GM23338 (cell line): ENCODE results near the gene PIAS1.

Experiments
- EZH2 ChIP-seq: fragments of 200-600 bp; sonication (generic); IDR thresholded peaks from one replicate; pipeline ENCODE4 v1.8.0; 2017; ENCODE audit warnings: antibody characterized with exemption, mild to moderate bottlenecking, low read depth; ENCODE audit not compliant: unreplicated experiment
- EZH2phosphoT487 ChIP-seq: fragments of 200-600 bp; sonication (generic); IDR thresholded peaks from one replicate; pipeline ENCODE4 v1.8.1; 2018; ENCODE audit warnings: antibody characterized with exemption; ENCODE audit not compliant: unreplicated experiment
- TF ChIP-seq, protein P1 (sequence below), 2 experiments: fragments of 200-600 bp in 1 of 2; sonication (generic) in 1 of 2; conservative IDR thresholded peaks; 2 replicates each; pipeline versions ENCODE4 v1.5.1 to v1.6.1; 2016 to 2017; ENCODE audit warnings: antibody characterized with exemption in 2 of 2, low read depth in 2 of 2, mild to moderate bottlenecking in 2 of 2, moderate library complexity in 1 of 2

GRCh38 chr15:68154923-68155559, 100.9 kb downstream of the PIAS1 start:
- no peak for TF ChIP-seq EZH2phosphoT487
- no peak for TF ChIP-seq EZH2
- TF ChIP-seq, protein P1, sequence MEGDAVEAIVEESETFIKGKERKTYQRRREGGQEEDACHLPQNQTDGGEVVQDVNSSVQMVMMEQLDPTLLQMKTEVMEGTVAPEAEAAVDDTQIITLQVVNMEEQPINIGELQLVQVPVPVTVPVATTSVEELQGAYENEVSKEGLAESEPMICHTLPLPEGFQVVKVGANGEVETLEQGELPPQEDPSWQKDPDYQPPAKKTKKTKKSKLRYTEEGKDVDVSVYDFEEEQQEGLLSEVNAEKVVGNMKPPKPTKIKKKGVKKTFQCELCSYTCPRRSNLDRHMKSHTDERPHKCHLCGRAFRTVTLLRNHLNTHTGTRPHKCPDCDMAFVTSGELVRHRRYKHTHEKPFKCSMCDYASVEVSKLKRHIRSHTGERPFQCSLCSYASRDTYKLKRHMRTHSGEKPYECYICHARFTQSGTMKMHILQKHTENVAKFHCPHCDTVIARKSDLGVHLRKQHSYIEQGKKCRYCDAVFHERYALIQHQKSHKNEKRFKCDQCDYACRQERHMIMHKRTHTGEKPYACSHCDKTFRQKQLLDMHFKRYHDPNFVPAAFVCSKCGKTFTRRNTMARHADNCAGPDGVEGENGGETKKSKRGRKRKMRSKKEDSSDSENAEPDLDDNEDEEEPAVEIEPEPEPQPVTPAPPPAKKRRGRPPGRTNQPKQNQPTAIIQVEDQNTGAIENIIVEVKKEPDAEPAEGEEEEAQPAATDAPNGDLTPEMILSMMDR (conservative IDR thresholded peaks at IDR 0.05; ENCODE audit: low read depth in 2 of 2): peak; percentile 89 to 93
